C4-2B (cell line): ENCODE measurements around the gene PHLDA3.

Experiments
- H3K27ac ChIP-seq: fragments of 450-650 bp; 2 replicates; pipeline ENCODE4 v1.5.1; 2017
- CTCF ChIP-seq: fragments of 450-650 bp; conservative IDR thresholded peaks from 2 replicates; pipeline ENCODE4 v1.5.1; 2017; ENCODE audit warnings: mild to moderate bottlenecking
- ZFX ChIP-seq: fragments of 450-650 bp; IDR thresholded peaks from 2 replicates; pipeline ENCODE4 v1.6.1; 2017

The PHLDA3 gene

GRCh38 chr1:201433609-201434008 lies 35.4 kb downstream of the PHLDA3 start:
- no peak overlapping the region for H3K27ac ChIP-seq
- TF ChIP-seq CTCF, result no peak
- TF ChIP-seq ZFX, result no peak

GRCh38 chr1:201430776-201431175 lies 38.2 kb downstream of the PHLDA3 start:
- TF ChIP-seq ZFX (no peak), CTCF (no peak)
- H3K27ac ChIP-seq, result no peak overlapping the region

- TF ChIP-seq CTCF (no peak), ZFX (no peak)
- H3K27ac ChIP-seq, result no peak overlapping the region
These were observed 39.1 kb downstream of the PHLDA3 start for GRCh38 chr1:201429736-201430501.

GRCh38 chr1:201427963-201428362 lies 41.0 kb downstream of the PHLDA3 start:
- TF ChIP-seq CTCF (no peak), ZFX (no peak)
- no peak overlapping the region for H3K27ac ChIP-seq

GRCh38 chr1:201426479-201427310 lies 42.3 kb downstream of the PHLDA3 start:
- TF ChIP-seq CTCF (no peak), ZFX (no peak)
- H3K27ac ChIP-seq, result no peak overlapping the region

- no peak overlapping the region for H3K27ac ChIP-seq
- TF ChIP-seq ZFX, result no peak
- no peak for TF ChIP-seq CTCF
These were observed 44.8 kb downstream of the PHLDA3 start for GRCh38 chr1:201424146-201424545.

- no peak overlapping the region for H3K27ac ChIP-seq
- TF ChIP-seq ZFX, result no peak
- TF ChIP-seq CTCF, result no peak
These were observed 45.3 kb downstream of the PHLDA3 start for GRCh38 chr1:201423655-201424054.
